Immature natural killer cell (primary cell): ENCODE data around the gene MYOD1. TPM values are rescaled to one million over a fixed set of nuclear protein-coding genes. Genes with fewer than 3 reads are reported as not detected.
A peak's percentile ranks its signal among the peaks of the same experiment; 100 is the strongest.

Source experiments
- DNase-seq, 3 donors: peaks; one replicate each; pipeline ENCODE4 v3.0.0; 2022; ENCODE audit warnings: mixed read lengths in 1 of 3
- H3K27ac Mint-ChIP-seq, 6 donors: one replicate each; pipeline ENCODE4 v1.8.0; 2020; ENCODE audit warnings: mixed read lengths in 6 of 6, mild to moderate bottlenecking in 5 of 6, inconsistent platforms in 4 of 6, moderate library complexity in 3 of 6
- H3K27me3 Mint-ChIP-seq, 3 donors: one replicate each; pipeline ENCODE4 v1.8.0; 2020 to 2021; ENCODE audit warnings: low read depth in 3 of 3, mild to moderate bottlenecking in 3 of 3, mixed read lengths in 3 of 3, moderate library complexity in 3 of 3, inconsistent platforms in 1 of 3
- H3K36me3 Mint-ChIP-seq, 3 donors: one replicate each; pipeline ENCODE4 v1.8.0; 2020; ENCODE audit warnings: mixed read lengths in 3 of 3, inconsistent platforms in 2 of 3, mild to moderate bottlenecking in 2 of 3
- H3K4me1 Mint-ChIP-seq, 2 donors: one replicate each; pipeline ENCODE4 v1.8.0; 2020; ENCODE audit warnings: inconsistent platforms in 2 of 2, mild to moderate bottlenecking in 2 of 2, mixed read lengths in 2 of 2, moderate library complexity in 1 of 2
- H3K4me3 Mint-ChIP-seq, 5 donors: one replicate each; pipeline ENCODE4 v1.8.0; 2020; ENCODE audit warnings: mild to moderate bottlenecking in 5 of 5, mixed read lengths in 5 of 5, inconsistent platforms in 3 of 5, moderate library complexity in 3 of 5
- H3K9me3 Mint-ChIP-seq, 6 donors: one replicate each; pipeline ENCODE4 v1.8.0; 2020; ENCODE audit warnings: mild to moderate bottlenecking in 6 of 6, mixed read lengths in 6 of 6, inconsistent platforms in 4 of 6, moderate library complexity in 3 of 6
- polyA plus RNA-seq, 3 donors: library from polyadenylated mRNA; unstranded; fragments of 300-500 nt; fragmentation: Illumina TruSeq; gene quantifications; one replicate each; pipeline ENCODE4 v1.2.3, GENCODE V29; 2021

MYOD1 gene
- polyA plus RNA-seq, 3 donors from 2014 or later = not detected

DNA sequence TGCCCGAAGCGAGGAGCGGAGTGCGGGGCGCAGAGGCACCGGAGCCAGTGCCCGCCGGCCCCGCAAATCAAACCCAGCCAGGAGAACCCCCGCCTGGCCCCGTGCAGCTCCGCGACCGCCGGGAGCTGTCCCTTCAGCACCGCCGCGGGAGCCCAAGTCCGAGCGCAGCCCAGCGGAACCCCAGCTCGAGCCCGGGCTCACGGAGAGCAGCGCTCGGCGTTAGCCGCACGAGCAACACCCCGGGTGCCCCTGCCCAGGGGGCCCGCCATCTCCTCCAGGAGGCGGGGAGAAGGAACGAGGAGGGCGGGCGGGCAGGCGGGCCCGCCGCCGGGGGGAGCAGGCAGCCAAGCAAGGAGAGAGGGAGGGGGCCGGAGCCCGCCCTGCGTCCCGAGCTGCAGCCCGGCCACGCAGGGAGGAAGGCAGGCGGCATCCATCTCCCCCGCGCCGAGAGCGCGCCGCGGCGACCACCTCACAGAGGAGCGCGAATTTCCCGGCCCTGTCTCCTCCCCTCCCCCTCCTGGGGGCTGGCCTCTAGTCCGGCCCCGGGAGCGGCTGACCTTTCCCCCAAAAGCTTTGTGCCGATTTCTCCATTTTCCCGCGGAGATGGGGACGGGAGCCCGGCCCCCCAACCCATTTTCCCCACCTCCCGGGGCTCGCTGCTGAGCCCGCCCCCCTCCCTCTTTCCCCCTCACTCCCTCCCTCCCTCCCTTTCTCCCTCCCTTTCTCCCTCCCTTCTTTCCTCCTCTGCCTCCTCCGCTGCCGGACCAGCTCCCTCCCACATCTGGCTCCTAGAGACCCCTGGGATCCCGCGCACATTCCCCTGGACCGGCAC is 15.8 kb downstream of the MYOD1 start:
- peaks cover 0 to 12% of the 10 kb centered on the region in 2 donors for H3K4me1 Mint-ChIP-seq
- H3K4me3 Mint-ChIP-seq = no peak overlapping the region
- peak; percentile 22 to 28 (median 27) for DNase-seq
- H3K27me3 Mint-ChIP-seq = peaks cover 3 to 19% (median 17%) of the 10 kb centered on the region in 3 donors
- H3K9me3 Mint-ChIP-seq = peaks cover 0 to 3% (median 0%) of the 10 kb centered on the region in 6 donors
- H3K36me3 Mint-ChIP-seq = no peaks in the 10 kb centered on the region
- no peak overlapping the region for H3K27ac Mint-ChIP-seq

DNA sequence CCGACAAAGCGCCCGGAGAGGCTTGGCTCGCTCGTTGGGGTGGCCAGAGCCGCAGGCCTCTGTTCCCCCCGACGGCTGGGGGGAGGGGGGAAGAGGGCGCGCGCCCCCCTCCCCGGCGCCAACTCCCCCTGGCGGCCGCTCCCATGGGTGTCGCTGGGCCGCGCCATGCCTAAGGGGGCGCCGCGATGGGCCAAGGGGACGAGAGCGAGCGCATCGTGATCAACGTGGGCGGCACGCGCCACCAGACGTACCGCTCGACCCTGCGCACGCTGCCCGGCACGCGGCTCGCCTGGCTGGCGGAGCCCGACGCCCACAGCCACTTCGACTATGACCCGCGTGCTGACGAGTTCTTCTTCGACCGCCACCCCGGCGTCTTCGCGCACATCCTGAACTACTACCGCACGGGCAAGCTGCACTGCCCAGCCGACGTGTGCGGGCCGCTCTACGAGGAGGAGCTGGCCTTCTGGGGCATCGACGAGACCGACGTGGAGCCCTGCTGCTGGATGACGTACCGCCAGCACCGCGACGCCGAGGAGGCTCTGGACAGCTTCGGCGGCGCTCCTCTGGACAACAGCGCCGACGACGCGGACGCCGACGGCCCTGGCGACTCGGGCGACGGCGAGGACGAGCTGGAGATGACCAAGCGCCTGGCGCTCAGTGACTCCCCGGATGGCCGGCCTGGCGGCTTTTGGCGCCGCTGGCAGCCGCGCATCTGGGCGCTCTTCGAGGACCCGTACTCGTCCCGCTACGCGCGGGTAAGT is 16.6 kb downstream of the MYOD1 start:
- H3K36me3 Mint-ChIP-seq = no peaks in the 10 kb centered on the region
- H3K27ac Mint-ChIP-seq = no peak overlapping the region
- H3K4me3 Mint-ChIP-seq = no peak overlapping the region
- peaks cover 0 to 3% (median 0%) of the 10 kb centered on the region in 6 donors for H3K9me3 Mint-ChIP-seq
- peaks cover 0 to 12% of the 10 kb centered on the region in 2 donors for H3K4me1 Mint-ChIP-seq
- DNase-seq = no peak
- H3K27me3 Mint-ChIP-seq = peaks cover 4 to 21% (median 17%) of the 10 kb centered on the region in 3 donors

DNA sequence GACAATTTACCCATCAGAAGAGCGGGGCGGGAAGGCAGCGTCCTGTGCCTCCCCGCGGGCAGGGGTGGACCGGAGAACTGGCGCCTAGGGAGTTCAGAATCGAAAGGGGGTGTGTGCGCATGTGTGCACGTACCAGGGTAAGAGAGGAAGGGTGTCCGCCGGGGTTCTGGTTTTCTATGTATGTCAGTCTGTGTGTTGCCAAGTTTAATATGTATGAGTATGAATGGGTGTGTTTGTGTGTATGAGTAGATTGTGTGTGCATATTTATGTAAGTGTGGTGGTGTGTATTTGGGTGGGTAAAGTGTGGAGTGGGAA is 17.2 kb downstream of the MYOD1 start:
- no peak for DNase-seq

DNA sequence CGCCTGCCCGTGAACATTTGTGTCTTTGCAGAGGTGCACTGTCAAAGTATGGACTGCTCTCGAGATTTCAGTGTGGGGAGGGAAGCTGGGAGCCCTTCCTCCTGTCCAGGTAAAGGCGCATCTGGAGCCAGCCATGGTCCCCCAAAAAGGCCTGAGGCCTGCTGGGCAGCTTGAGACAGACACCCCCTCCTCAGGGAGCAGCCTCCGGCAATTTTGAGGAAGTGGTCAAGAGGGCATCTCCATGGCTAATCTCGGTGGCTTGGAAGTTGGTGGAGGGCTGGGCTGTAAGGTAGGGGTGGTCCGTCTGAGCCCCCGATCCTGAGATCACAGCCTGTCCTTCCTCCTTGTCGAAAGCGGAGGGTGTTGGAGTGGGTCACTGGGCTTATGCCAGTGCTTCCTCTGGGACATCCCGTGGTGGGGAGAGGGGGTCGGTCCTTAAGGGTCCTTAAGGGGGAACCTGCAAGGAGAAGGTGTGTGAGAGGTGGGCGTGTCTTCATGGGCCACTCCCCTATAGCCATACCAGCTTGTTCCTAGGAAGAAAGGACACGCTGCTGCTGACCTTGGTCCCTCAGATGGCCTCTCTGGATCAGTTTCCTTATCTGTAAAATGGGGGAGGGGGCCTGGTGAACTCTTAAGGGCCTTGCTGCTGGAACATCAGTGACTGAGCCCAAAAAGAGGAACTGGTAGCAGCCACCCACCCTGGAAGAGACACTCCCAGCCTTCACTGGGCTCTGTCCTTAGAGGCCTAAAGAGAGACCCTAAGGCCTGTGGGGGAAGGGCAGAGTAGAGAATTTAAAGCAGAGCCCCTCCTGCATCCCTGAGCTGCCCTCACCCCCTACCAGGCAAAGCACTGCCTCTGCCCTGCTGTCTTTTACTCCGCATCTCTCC is 17.8 kb downstream of the MYOD1 start:
- Mint-ChIP-seq H3K9me3 (peaks cover 0 to 3% (median 0%) of the 10 kb centered on the region in 6 donors), H3K27ac (no peak overlapping the region), H3K27me3 (peaks cover 6 to 26% (median 17%) of the 10 kb centered on the region in 3 donors)

More for the DNA sequence above, 17.2 kb downstream of the MYOD1 start:
- Mint-ChIP-seq H3K4me3 (peak overlapping the region in 1 of 5 donors; percentile 6), H3K9me3 (peaks cover 0 to 3% (median 0%) of the 10 kb centered on the region in 6 donors), H3K36me3 (no peaks in the 10 kb centered on the region), H3K27ac (no peak overlapping the region), H3K27me3 (peaks cover 5 to 24% (median 17%) of the 10 kb centered on the region in 3 donors), H3K4me1 (peaks cover 0 to 12% of the 10 kb centered on the region in 2 donors)

DNA sequence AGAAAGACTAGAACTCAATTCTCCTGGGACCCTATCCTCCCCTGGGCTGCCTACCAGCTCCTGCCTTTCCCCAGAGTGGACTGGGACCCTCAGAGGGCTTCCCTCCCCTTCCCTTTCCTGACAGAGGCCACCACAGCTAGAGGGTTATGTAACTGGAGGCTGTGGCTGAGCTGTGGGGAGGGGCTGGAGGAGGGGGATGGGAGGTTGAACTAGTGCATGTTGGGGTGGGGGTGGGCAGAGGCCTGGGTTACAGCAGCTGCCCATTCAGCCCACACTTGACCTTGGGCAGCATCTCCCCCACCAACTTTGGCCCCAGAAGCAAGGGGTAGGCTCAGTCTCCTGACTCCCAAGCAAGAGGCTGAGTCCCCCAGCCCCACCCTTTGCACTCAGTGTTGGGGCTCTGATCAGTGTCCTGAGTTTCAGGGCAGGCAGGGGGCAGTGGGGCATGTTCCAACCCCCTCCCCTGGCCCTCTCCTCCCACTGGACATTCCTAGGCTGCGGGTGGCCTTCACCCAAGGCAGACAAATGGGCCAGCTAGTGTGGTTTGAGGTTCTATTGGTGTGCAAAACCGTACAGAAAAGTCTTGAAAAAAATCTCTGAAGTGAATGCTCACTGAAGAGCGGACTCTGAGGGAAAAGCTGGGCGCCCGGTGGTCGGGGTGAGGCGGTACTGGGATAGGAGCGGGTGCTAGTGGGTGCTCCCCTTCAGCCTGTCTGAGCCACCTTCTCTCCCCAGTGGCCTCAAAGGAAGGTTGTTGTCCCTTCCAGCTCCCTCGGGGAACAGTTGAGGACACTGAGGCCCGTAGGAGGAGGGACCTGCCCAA is 19.0 kb downstream of the MYOD1 start:
- DNase-seq = no peak
- Mint-ChIP-seq H3K36me3 (no peaks in the 10 kb centered on the region), H3K9me3 (peaks cover 0 to 3% (median 0%) of the 10 kb centered on the region in 6 donors), H3K27me3 (peaks cover 6 to 18% (median 10%) of the 10 kb centered on the region in 3 donors), H3K4me3 (no peak overlapping the region), H3K27ac (no peak overlapping the region), H3K4me1 (peaks cover 0 to 12% of the 10 kb centered on the region in 2 donors)

More for the DNA sequence above, 17.8 kb downstream of the MYOD1 start:
- no peak for DNase-seq
- Mint-ChIP-seq H3K36me3 (no peaks in the 10 kb centered on the region), H3K4me3 (no peak overlapping the region), H3K4me1 (peaks cover 0 to 12% of the 10 kb centered on the region in 2 donors)

DNA sequence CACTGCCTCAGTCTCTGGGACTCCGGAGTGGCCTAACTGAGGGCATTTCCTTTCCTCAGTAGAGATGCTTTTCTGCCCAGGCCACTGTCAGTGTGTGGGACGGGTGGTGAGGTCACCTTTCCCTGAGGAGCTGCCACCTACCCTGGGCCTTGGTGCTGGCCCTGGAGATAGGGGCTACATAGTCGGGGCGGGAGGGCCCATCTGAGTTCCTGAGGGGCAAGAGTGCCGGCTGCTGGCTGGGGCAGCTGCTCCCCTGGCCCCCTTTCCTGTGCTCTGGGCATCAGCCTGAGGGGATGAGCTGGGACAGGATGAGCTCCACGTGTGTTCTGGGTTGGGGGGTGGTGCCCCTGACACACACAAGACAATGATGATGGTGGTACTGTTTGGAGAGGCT is 20.6 kb downstream of the MYOD1 start:
- Mint-ChIP-seq H3K4me3 (no peak overlapping the region), H3K27me3 (peaks cover 5 to 15% (median 7%) of the 10 kb centered on the region in 3 donors), H3K27ac (no peak overlapping the region), H3K9me3 (no peaks in the 10 kb centered on the region), H3K4me1 (peaks cover 0 to 5% of the 10 kb centered on the region in 2 donors), H3K36me3 (no peaks in the 10 kb centered on the region)
- no peak for DNase-seq

DNA sequence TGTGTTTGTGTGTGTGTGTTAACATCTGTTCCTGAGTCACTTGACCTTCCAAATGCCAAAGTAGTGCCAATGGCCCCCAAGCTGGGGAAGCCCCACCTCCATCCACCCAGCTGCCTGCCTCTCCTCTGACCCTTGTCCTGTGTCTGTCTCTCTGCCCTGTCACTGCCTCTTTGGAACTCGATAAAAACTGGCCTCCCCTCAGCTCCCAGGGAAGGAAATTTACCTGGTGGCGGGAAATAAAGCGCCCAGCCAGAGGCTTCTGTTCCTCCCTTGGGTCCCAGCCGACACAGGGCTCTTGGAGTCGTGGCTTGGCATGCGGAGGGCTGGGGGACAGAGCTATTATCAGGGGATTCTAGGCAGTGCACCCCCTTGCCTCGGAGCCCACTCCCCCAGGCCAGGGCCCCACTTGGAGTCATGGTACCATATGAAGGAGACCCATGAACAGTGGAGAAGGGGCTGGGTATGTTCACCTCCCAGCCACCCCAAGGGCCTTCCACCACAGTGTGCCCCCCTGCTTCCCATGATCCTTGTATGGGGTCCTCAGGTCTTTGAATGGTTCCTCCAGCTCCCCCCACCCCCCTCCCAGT is 21.4 kb downstream of the MYOD1 start:
- H3K36me3 Mint-ChIP-seq = no peaks in the 10 kb centered on the region
- H3K4me3 Mint-ChIP-seq = no peak overlapping the region

DNA sequence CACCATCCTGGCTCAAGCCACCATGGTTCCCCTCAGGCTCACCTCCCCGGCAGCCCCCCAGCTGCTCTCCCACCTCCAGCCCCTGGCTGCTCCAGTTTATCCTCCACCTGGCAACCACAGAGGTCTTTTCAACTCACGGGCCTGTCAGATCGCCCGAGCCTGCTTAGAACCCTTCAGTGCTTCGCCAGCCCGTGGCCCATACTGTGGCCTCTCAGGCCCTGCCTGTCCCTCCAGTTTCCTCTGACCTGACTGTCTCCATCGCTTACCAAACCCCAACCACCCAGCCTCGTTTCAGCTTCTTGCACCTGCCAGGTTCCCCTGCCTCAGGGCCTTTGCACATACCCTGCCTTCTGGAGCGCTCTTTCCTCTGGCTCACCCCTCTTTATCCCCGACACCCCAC is 22.1 kb downstream of the MYOD1 start:
- Mint-ChIP-seq H3K4me3 (no peak overlapping the region), H3K9me3 (no peaks in the 10 kb centered on the region), H3K27me3 (peaks cover 5 to 16% (median 9%) of the 10 kb centered on the region in 3 donors), H3K27ac (no peak overlapping the region), H3K36me3 (no peaks in the 10 kb centered on the region), H3K4me1 (peaks cover 0 to 5% of the 10 kb centered on the region in 2 donors)
- DNase-seq = no peak

More for the DNA sequence above, 21.4 kb downstream of the MYOD1 start:
- Mint-ChIP-seq H3K9me3 (no peaks in the 10 kb centered on the region), H3K4me1 (peaks cover 0 to 5% of the 10 kb centered on the region in 2 donors), H3K27ac (no peak overlapping the region), H3K27me3 (peaks cover 5 to 16% (median 9%) of the 10 kb centered on the region in 3 donors)
- DNase-seq = no peak

DNA sequence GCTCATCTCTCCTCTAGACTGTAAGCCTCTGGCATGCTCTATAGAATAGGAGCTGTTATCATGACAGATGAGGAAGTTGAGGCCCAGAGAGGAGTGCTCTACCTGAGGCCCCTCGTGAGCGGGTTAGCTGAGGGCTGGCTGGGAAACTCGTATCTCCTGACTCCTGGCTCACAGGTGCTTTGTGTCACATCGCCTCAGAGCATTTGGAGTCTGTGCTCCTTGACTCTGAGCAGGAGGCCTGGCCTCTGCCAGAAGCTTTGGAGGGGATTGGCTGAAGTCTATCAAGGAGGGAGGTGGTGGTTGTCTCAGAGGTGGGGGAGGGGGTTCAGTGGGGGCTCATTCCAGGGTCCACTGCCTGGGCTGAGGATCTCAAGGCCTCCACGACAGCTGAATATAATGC is 22.6 kb downstream of the MYOD1 start:
- no peak for DNase-seq
- peaks cover 0 to 1% of the 10 kb centered on the region in 2 donors for H3K4me1 Mint-ChIP-seq
- no peak overlapping the region for H3K27ac Mint-ChIP-seq
- H3K27me3 Mint-ChIP-seq = peaks cover 5 to 15% (median 5%) of the 10 kb centered on the region in 3 donors
- no peaks in the 10 kb centered on the region for H3K36me3 Mint-ChIP-seq
- no peak overlapping the region for H3K4me3 Mint-ChIP-seq
- H3K9me3 Mint-ChIP-seq = no peaks in the 10 kb centered on the region

DNA sequence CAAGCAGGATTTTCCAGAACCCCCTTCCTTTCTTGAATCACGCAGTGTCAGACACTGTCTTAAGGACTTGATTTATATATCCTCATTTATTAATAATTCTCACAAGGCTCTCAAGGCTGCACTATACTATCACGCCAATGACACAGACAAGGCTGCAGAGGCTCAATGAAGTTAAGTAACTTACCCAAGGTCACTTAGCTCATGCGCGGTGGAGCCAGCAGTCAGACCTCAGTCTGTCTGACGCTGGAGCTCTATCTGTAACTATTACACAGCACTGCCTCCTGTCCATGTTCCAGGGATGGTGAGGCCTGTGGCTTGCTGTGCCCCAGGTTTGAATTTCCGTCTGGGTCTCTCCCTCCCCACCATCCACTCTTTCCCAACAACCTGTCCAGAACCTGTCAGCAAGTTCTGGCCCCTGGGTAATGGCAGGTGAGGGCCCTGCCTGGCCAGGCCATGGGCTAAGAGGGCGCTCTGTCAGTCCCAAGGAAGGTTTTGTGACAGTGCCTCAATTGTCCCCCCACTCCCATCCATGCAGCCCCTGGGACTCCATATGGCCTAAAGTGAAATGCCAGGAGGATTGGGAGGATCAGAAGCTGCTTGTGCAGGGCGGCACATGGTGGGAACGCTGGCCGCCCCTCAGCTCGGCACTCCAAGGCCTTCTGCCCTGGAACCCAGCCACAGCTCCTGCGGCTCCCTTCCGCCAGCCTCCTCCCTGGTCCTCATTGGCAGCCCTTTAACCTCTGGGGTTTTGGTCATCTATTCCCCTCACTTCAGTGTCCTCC is 23.8 kb downstream of the MYOD1 start:
- H3K27ac Mint-ChIP-seq = no peak overlapping the region
- no peaks in the 10 kb centered on the region for H3K4me1 Mint-ChIP-seq
- DNase-seq = no peak
- no peaks in the 10 kb centered on the region for H3K9me3 Mint-ChIP-seq
- H3K36me3 Mint-ChIP-seq = no peaks in the 10 kb centered on the region
- H3K27me3 Mint-ChIP-seq = peaks cover 4 to 15% (median 5%) of the 10 kb centered on the region in 3 donors
- H3K4me3 Mint-ChIP-seq = no peak overlapping the region

DNA sequence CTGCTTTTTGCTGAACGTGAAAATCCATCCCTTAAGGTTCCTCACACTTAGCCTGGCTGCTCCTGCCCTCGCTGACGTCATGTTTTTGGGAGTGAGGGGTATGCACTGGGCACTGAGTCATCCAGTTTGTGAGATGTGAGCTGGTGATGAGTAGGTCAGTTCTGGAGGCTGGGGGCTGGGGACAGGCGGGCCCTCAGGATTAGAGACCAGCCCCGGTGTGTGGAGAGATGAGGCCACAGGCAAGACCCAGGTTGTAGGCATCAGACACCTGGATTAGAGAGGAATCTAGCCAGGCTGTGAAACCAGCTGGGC is 24.4 kb downstream of the MYOD1 start:
- no peaks in the 10 kb centered on the region for H3K36me3 Mint-ChIP-seq
- no peak for DNase-seq
- no peaks in the 10 kb centered on the region for H3K9me3 Mint-ChIP-seq
- no peak overlapping the region for H3K27ac Mint-ChIP-seq
- H3K4me1 Mint-ChIP-seq = no peaks in the 10 kb centered on the region
- H3K27me3 Mint-ChIP-seq = peaks cover 3 to 15% (median 6%) of the 10 kb centered on the region in 3 donors
- no peak overlapping the region for H3K4me3 Mint-ChIP-seq
